Fibroblast of the aortic adventitia (primary cell): ENCODE results near the gene LRRC8A. TPM values are rescaled to one million over a fixed set of nuclear protein-coding genes. Genes with fewer than 3 reads are reported as not detected.

Source experiments
- DNase-seq: peaks from one replicate; pipeline ENCODE4 v3.0.0-alpha.2; 2010; ENCODE audit warnings: low read depth
- H3K4me3 ChIP-seq: 2 replicates; pipeline ENCODE4 v1.5.1; 2011; ENCODE audit warnings: low read depth, mild to moderate bottlenecking, control low read depth, low read length, moderate library complexity
- total RNA-seq: library from RNA; depleted of rRNA; stranded (reverse); fragments of >200 nt; gene quantifications from 2 replicates; pipeline ENCODE4 v1.2.3, GENCODE V29; 2012; ENCODE audit warnings: low replicate concordance
- TF ChIP-seq, protein P1 (sequence below): IDR thresholded peaks from 2 replicates; pipeline ENCODE4 v1.5.1; 2011; ENCODE audit warnings: mild to moderate bottlenecking, low read length, control low read depth, inconsistent platforms; ENCODE audit not compliant: insufficient read depth

LRRC8A gene
- total RNA-seq, 1 donor: 50.6 TPM

DNA sequence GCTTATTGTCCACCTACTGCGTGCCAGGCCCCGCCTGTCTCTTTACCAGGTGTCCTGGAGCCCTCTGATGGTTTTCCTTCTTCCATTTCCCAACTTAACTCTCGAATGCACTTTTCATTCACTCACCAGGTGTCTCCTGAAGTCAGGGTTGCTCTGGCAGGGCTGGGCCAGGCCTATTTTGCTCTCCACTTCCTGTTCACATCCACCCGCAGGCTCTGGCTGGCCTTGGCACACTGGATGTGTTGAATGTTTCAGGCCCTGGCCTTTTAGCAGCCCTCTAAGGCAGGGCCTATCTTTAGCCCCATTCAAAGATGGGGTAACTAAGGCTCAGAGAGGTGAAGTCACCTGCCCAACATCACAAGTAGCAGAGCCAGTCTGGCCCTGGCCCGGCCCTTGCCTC is 16.4 kb downstream of the LRRC8A start:
- DNase-seq: no peak
- TF ChIP-seq, protein P1, sequence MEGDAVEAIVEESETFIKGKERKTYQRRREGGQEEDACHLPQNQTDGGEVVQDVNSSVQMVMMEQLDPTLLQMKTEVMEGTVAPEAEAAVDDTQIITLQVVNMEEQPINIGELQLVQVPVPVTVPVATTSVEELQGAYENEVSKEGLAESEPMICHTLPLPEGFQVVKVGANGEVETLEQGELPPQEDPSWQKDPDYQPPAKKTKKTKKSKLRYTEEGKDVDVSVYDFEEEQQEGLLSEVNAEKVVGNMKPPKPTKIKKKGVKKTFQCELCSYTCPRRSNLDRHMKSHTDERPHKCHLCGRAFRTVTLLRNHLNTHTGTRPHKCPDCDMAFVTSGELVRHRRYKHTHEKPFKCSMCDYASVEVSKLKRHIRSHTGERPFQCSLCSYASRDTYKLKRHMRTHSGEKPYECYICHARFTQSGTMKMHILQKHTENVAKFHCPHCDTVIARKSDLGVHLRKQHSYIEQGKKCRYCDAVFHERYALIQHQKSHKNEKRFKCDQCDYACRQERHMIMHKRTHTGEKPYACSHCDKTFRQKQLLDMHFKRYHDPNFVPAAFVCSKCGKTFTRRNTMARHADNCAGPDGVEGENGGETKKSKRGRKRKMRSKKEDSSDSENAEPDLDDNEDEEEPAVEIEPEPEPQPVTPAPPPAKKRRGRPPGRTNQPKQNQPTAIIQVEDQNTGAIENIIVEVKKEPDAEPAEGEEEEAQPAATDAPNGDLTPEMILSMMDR: no peak
- H3K4me3 ChIP-seq: no peak overlapping the region

DNA sequence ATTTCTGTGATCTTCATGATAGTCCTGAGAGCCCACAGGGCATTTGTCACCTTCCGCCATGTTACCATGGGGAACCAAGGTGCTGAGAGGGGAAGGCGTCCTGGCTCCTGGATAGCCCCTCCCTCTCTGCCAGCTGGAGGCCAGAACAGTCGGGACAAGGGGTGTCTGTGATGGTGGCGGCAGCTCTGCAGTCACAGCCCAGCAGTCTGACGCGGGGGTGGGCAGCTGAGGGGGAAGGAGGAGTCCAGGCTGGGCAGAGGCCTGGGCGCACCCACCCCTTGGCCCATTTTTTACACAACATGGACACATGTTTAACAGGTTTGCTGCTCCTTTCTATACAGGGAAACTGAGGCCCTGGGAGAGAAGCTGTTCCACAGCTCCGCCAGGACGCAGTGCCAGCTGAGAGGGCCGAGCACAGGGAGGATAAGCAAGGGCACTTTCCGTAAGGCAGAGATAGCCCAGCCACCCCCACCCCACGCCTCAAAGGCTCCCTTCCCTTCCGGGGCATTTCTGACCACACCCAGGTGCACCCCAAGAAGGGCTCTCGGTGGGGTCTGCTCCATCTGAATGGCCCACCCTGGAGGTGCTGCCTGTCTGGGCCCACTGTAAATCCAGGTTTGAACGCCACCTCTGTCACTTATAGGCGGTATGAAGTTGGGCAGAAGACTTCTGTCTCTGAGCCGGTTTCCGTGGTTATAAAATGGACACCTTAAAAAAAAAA is 17.1 kb downstream of the LRRC8A start:
- TF ChIP-seq, protein P1: no peak
- DNase-seq: no peak
- no peak overlapping the region for H3K4me3 ChIP-seq

- no peak overlapping the region for H3K4me3 ChIP-seq
- no peak for DNase-seq
- TF ChIP-seq, protein P1: no peak
Measured at GRCh38 chr9:128899566-128900322, 17.8 kb downstream of the LRRC8A start.

GRCh38 chr9:128901379-128901778 is 19.4 kb downstream of the LRRC8A start:
- H3K4me3 ChIP-seq: no peak overlapping the region
- TF ChIP-seq, protein P1: no peak
- no peak for DNase-seq

DNA sequence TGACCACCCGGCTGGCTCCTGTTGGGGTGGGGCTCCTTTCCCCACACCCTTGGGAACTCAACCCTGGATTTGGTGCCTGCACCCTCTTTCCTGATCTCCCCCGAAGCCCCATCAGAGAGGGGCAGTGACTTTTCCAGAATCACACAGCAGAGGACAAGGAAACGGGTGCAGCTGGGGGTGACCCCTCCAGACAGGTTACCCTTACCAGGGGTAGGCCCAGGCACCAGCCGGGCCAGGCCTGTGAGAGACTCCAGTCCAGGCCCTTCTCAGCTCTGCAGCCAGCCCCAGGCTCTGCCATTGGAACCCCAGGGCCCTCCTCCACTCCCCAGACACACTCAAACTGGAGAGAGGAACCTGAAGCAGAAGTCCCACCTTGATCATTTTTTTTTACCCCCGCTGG is 19.9 kb downstream of the LRRC8A start:
- DNase-seq: no peak
- no peak overlapping the region for H3K4me3 ChIP-seq
- TF ChIP-seq, protein P1: no peak

GRCh38 chr9:128902351-128903078 is 20.6 kb downstream of the LRRC8A start:
- no peak for DNase-seq
- no peak overlapping the region for H3K4me3 ChIP-seq
- TF ChIP-seq, protein P1: no peak
